Neural progenitor cell (in vitro differentiated cells): ENCODE data around the gene WDHD1. TPM values are rescaled to one million over a fixed set of nuclear protein-coding genes. Genes with fewer than 3 reads are reported as not detected.

Experiments
- DNase-seq: peaks from one replicate; pipeline ENCODE4 v3.0.0-alpha.2; 2016; ENCODE audit warnings: low spot score
- H2AFZ ChIP-seq: fragments of 200-600 bp; sonication (generic); replicated peaks from 2 replicates; pipeline ENCODE4 v1.6.1; 2016; ENCODE audit warnings: antibody characterized with exemption
- H3F3A ChIP-seq: fragments of 200-600 bp; sonication (generic); 2 replicates; pipeline ENCODE4 v1.6.1; 2016; ENCODE audit warnings: antibody characterized with exemption, low read depth
- H3K27ac ChIP-seq: fragments of 200-600 bp; sonication (generic); 2 replicates; pipeline ENCODE4 v1.5.1; 2016; ENCODE audit warnings: mild to moderate bottlenecking
- H3K27me3 ChIP-seq: fragments of 200-600 bp; sonication (generic); 2 replicates; pipeline ENCODE4 v1.6.1; 2016; ENCODE audit warnings: mild to moderate bottlenecking, moderate library complexity
- H3K36me3 ChIP-seq: fragments of 200-600 bp; sonication (generic); 2 replicates; pipeline ENCODE4 v1.5.1; 2016
- H3K4me1 ChIP-seq: fragments of 200-600 bp; sonication (generic); 2 replicates; pipeline ENCODE4 v1.6.1; 2016; ENCODE audit warnings: mixed run types
- H3K4me2 ChIP-seq: fragments of 200-600 bp; sonication (generic); 2 replicates; pipeline ENCODE4 v1.6.1; 2016
- H3K4me3 ChIP-seq: fragments of 200-600 bp; sonication (generic); 2 replicates; pipeline ENCODE4 v1.5.1; 2016
- H3K79me2 ChIP-seq: fragments of 200-600 bp; sonication (generic); 2 replicates; pipeline ENCODE4 v1.6.1; 2016; ENCODE audit warnings: low read depth
- H3K9ac ChIP-seq: fragments of 200-600 bp; sonication (generic); 2 replicates; pipeline ENCODE4 v1.6.1; 2016
- H3K9me3 ChIP-seq: fragments of 200-600 bp; sonication (generic); 2 replicates; pipeline ENCODE4 v1.5.1; 2016; ENCODE audit warnings: low read depth
- H4K20me1 ChIP-seq: fragments of 200-600 bp; sonication (generic); 2 replicates; pipeline ENCODE4 v1.6.1; 2016; ENCODE audit warnings: low read depth
- H3K27ac Mint-ChIP-seq: 3 replicates; pipeline ENCODE4 v1.8.0; 2021; ENCODE audit warnings: mixed read lengths
- H3K27me3 Mint-ChIP-seq: 2 replicates; pipeline ENCODE4 v1.8.0; 2022; ENCODE audit warnings: low read depth, mild to moderate bottlenecking, inconsistent platforms, moderate library complexity, mixed read lengths; ENCODE audit not compliant: insufficient read depth
- H3K36me3 Mint-ChIP-seq: 3 replicates; pipeline ENCODE4 v1.8.0; 2021; ENCODE audit warnings: mixed read lengths
- H3K4me1 Mint-ChIP-seq: 3 replicates; pipeline ENCODE4 v1.8.0; 2021; ENCODE audit warnings: mixed read lengths
- H3K4me3 Mint-ChIP-seq: 3 replicates; pipeline ENCODE4 v1.8.0; 2021; ENCODE audit warnings: mild to moderate bottlenecking, moderate library complexity, mixed read lengths
- H3K9me3 Mint-ChIP-seq: 3 replicates; pipeline ENCODE4 v1.8.0; 2020; ENCODE audit warnings: mixed read lengths
- EZH2 ChIP-seq: fragments of 200-600 bp; sonication (generic); IDR thresholded peaks from 2 replicates; pipeline ENCODE4 v1.6.1; 2017; ENCODE audit warnings: antibody characterized with exemption, mild to moderate bottlenecking, moderate library complexity
- EZH2phosphoT487 ChIP-seq: fragments of 200-600 bp; sonication (generic); IDR thresholded peaks from 2 replicates; pipeline ENCODE4 v1.6.1; 2017; ENCODE audit warnings: antibody characterized with exemption
- total RNA-seq: library from RNA; depleted of rRNA; stranded (reverse); fragments of >200 nt; gene quantifications from 2 replicates; pipeline ENCODE4 v1.2.3, GENCODE V29; 2015; ENCODE audit warnings: low replicate concordance
- TF ChIP-seq, protein P1 (sequence below): fragments of 200-600 bp; sonication (generic); IDR thresholded peaks from 2 replicates; pipeline ENCODE4 v1.5.1; 2017; ENCODE audit warnings: antibody characterized with exemption, mild to moderate bottlenecking

Gene WDHD1
- total RNA-seq, 1 donor from 2014 or later: 82.0 TPM

DNA sequence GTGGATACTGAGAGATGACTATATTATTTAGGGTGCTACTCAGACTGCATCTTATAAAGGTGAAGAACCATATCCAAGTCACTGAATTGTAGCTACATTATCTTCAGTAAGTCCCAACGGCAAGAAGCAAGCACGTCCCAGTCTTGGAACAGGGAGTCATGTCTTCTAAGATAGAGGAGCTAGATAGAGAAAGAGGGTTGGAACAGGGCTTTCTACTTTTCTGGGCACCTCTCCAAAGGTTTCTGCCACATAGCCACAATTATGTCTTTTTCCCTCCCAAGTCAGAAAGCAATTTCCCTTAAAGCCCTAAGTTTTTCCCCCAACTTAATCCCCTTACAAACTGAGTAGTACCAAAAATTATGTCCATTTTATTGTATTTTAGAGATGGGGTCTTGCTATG is 47.0 kb upstream of the WDHD1 start:
- Mint-ChIP-seq H3K36me3 (no peaks in the 10 kb centered on the region), H3K27ac (no peak overlapping the region), H3K4me3 (no peak overlapping the region), H3K27me3 (peaks cover 5% of the 10 kb centered on the region), H3K4me1 (peaks cover 53% of the 10 kb centered on the region), H3K9me3 (no peaks in the 10 kb centered on the region)
- Histone ChIP-seq H3K27ac (no peak overlapping the region), H3K36me3 (no peaks in the 10 kb centered on the region), H3F3A (peaks cover 28% of the 10 kb centered on the region), H3K4me3 (no peak overlapping the region), H3K4me2 (no peak overlapping the region), H3K79me2 (no peaks in the 10 kb centered on the region), H4K20me1 (peaks cover 7% of the 10 kb centered on the region), H3K9me3 (no peaks in the 10 kb centered on the region), H3K4me1 (peaks cover 12% of the 10 kb centered on the region), H2AFZ (no peak overlapping the region), H3K27me3 (no peaks in the 10 kb centered on the region), H3K9ac (no peak overlapping the region)
- TF ChIP-seq, protein P1, sequence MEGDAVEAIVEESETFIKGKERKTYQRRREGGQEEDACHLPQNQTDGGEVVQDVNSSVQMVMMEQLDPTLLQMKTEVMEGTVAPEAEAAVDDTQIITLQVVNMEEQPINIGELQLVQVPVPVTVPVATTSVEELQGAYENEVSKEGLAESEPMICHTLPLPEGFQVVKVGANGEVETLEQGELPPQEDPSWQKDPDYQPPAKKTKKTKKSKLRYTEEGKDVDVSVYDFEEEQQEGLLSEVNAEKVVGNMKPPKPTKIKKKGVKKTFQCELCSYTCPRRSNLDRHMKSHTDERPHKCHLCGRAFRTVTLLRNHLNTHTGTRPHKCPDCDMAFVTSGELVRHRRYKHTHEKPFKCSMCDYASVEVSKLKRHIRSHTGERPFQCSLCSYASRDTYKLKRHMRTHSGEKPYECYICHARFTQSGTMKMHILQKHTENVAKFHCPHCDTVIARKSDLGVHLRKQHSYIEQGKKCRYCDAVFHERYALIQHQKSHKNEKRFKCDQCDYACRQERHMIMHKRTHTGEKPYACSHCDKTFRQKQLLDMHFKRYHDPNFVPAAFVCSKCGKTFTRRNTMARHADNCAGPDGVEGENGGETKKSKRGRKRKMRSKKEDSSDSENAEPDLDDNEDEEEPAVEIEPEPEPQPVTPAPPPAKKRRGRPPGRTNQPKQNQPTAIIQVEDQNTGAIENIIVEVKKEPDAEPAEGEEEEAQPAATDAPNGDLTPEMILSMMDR: no peak
- no peak for TF ChIP-seq EZH2phosphoT487
- no peak for TF ChIP-seq EZH2
- no peak for DNase-seq

DNA sequence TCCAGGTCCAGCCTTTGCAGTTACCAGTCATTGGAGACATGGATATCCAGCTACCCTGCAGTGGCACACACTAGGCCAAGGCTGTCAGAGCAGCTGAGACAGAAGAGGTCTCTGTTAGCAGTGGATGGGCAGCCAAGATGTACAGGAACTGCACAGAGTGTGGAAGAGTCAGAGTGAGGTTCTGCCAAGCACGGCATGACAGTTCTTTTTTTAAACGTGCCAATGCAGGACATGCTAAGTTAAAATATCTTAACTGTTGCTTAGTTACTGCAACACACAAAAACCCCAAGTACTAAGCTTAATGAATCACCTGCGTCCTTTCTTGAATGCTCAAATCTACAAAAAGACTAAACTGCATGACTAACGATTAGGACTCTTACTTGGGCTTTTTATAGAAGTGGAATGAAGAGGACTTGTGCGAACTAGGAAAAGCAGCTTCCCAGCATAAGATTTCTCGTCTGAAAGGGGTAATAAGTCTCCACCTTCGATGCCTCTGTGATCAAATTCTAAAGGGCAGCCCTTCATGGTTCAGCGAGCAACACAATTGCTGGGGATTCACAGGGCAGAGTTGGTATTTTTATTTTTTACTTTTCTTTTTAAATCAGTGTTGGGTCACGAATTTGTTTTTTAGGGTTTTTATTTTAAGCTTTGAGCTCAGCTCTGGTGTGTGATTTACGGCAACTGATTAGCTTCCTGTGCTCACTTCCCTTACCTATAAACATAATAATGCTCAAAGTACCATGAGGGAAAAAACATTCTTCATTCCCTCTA is 45.2 kb upstream of the WDHD1 start:
- Mint-ChIP-seq H3K4me1 (peaks cover 44% of the 10 kb centered on the region), H3K36me3 (peaks cover 8% of the 10 kb centered on the region), H3K9me3 (no peaks in the 10 kb centered on the region), H3K27ac (peak overlapping the region; percentile 95), H3K27me3 (peaks cover 5% of the 10 kb centered on the region), H3K4me3 (peak overlapping the region; percentile 62)
- peaks cover 15% of the 10 kb centered on the region for H4K20me1 ChIP-seq
- H3K27ac ChIP-seq: no peak overlapping the region
- H2AFZ ChIP-seq: no peak overlapping the region
- DNase-seq: no peak
- no peaks in the 10 kb centered on the region for H3K9me3 ChIP-seq
- TF ChIP-seq, protein P1: no peak
- TF ChIP-seq EZH2 (no peak), EZH2phosphoT487 (no peak)
- no peak overlapping the region for H3K4me3 ChIP-seq
- no peaks in the 10 kb centered on the region for H3K27me3 ChIP-seq
- no peaks in the 10 kb centered on the region for H3K36me3 ChIP-seq
- H3F3A ChIP-seq: peaks cover 39% of the 10 kb centered on the region
- peaks cover 5% of the 10 kb centered on the region for H3K4me1 ChIP-seq
- no peak overlapping the region for H3K9ac ChIP-seq
- no peak overlapping the region for H3K4me2 ChIP-seq
- H3K79me2 ChIP-seq: no peaks in the 10 kb centered on the region

DNA sequence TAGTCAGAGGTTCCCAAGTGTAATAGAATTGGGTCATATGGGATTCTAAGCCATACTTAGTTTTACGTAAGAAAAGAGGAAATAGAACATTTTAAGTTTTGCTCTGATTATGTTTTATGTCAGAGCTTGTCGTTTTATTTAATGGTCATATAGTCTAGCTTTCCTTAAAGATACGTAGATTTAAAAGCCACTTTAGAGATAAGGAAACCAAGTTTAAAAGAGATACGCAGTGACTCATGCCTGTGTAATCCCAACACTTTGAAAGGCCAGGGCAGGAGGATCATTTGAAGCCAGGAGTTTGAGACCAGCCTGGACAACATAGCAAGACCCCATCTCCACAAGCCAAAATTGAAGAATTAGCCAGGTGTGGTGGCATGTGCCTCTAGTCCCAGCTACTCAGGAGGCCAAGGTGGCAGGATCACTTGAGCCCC is 44.1 kb upstream of the WDHD1 start:
- H3F3A ChIP-seq: peaks cover 47% of the 10 kb centered on the region
- peaks cover 6% of the 10 kb centered on the region for H3K36me3 ChIP-seq
- no peaks in the 10 kb centered on the region for H3K27me3 ChIP-seq
- H3K4me3 ChIP-seq: no peak overlapping the region
- TF ChIP-seq, protein P1: no peak
- TF ChIP-seq EZH2: no peak
- no peak for TF ChIP-seq EZH2phosphoT487
- H2AFZ ChIP-seq: no peak overlapping the region
- Mint-ChIP-seq H3K27me3 (peaks cover 4% of the 10 kb centered on the region), H3K4me1 (peaks cover 42% of the 10 kb centered on the region), H3K27ac (peak overlapping the region; percentile 88), H3K4me3 (no peak overlapping the region), H3K36me3 (peaks cover 14% of the 10 kb centered on the region), H3K9me3 (no peaks in the 10 kb centered on the region)
- H3K4me1 ChIP-seq: peaks cover 5% of the 10 kb centered on the region
- no peak overlapping the region for H3K27ac ChIP-seq
- no peak overlapping the region for H3K9ac ChIP-seq
- peaks cover 21% of the 10 kb centered on the region for H4K20me1 ChIP-seq
- no peak for DNase-seq
- no peaks in the 10 kb centered on the region for H3K79me2 ChIP-seq
- no peak overlapping the region for H3K4me2 ChIP-seq
- no peaks in the 10 kb centered on the region for H3K9me3 ChIP-seq
